Ishikawa (cell line): ENCODE measurements around the gene RPS6KA1.

ENCODE experiments used
- CEBPB ChIP-seq: IDR thresholded peaks from 2 replicates; pipeline ENCODE4 v1.6.1; 2012
- CREB1 ChIP-seq: IDR thresholded peaks from 2 replicates; pipeline ENCODE4 v1.6.1; 2012; ENCODE audit warnings: low read depth
- EGR1 ChIP-seq: IDR thresholded peaks from 2 replicates; pipeline ENCODE4 v1.6.1; 2012
- EP300 ChIP-seq: IDR thresholded peaks from 2 replicates; pipeline ENCODE4 v1.6.1; 2012; ENCODE audit warnings: borderline replicate concordance
- FOXM1 ChIP-seq: IDR thresholded peaks from 2 replicates; pipeline ENCODE4 v1.6.1; 2012; ENCODE audit warnings: low read depth, borderline replicate concordance
- MAX ChIP-seq: IDR thresholded peaks from 2 replicates; pipeline ENCODE4 v1.6.1; 2012
- NFIC ChIP-seq: IDR thresholded peaks from 2 replicates; pipeline ENCODE4 v1.6.1; 2012
- RAD21 ChIP-seq: IDR thresholded peaks from 2 replicates; pipeline ENCODE4 v1.6.1; 2012; ENCODE audit warnings: low read depth
- REST ChIP-seq: IDR thresholded peaks from 2 replicates; pipeline ENCODE4 v1.6.1; 2012; ENCODE audit warnings: low read depth, mild to moderate bottlenecking
- TAF1 ChIP-seq: IDR thresholded peaks from 2 replicates; pipeline ENCODE4 v1.6.1; 2012; ENCODE audit warnings: low read depth, mild to moderate bottlenecking
- TCF12 ChIP-seq: IDR thresholded peaks from 2 replicates; pipeline ENCODE4 v1.6.1; 2012; ENCODE audit warnings: low read depth
- TEAD4 ChIP-seq: IDR thresholded peaks from 2 replicates; pipeline ENCODE4 v1.6.1; 2012
- YY1 ChIP-seq: IDR thresholded peaks from 2 replicates; pipeline ENCODE4 v1.6.1; 2012; ENCODE audit warnings: low read depth
- ZBTB7A ChIP-seq: IDR thresholded peaks from 2 replicates; pipeline ENCODE4 v1.6.1; 2012; ENCODE audit warnings: low read depth
- TF ChIP-seq, protein P1 (sequence below): IDR thresholded peaks from 2 replicates; pipeline ENCODE4 v1.6.1; 2012

Gene RPS6KA1

DNA sequence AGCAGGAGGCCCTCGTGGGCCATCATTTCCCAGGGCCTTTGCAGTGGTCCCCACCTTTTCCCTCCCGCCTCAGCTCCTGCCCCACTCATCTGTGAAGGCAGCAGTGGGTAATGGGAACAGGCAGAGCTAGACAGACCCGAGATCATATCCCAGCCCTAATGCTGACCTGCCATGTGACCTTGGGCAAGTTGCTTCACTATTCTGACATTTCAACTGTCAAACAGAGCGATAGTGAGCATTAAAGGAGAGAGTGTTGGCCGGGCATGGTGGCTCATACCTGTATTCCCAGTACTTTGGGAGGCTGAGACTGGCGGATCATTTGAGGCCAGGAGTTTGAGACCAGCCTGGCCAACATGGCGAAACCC lies 51.7 kb downstream of the RPS6KA1 start:
- TF ChIP-seq EGR1 (no peak), TCF12 (no peak), EP300 (no peak), MAX (no peak), TEAD4 (no peak), RAD21 (no peak), YY1 (no peak), FOXM1 (no peak), CREB1 (no peak), TAF1 (no peak), ZBTB7A (no peak), CEBPB (no peak), NFIC (no peak), REST (no peak)
- TF ChIP-seq, protein P1, sequence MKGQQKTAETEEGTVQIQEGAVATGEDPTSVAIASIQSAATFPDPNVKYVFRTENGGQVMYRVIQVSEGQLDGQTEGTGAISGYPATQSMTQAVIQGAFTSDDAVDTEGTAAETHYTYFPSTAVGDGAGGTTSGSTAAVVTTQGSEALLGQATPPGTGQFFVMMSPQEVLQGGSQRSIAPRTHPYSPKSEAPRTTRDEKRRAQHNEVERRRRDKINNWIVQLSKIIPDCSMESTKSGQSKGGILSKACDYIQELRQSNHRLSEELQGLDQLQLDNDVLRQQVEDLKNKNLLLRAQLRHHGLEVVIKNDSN: no peak

GRCh38 chr1:26582053-26582835 lies 52.7 kb downstream of the RPS6KA1 start:
- TF ChIP-seq REST (no peak), NFIC (no peak), ZBTB7A (no peak), MAX (no peak), CREB1 (no peak)
- TF ChIP-seq, protein P1: no peak

DNA sequence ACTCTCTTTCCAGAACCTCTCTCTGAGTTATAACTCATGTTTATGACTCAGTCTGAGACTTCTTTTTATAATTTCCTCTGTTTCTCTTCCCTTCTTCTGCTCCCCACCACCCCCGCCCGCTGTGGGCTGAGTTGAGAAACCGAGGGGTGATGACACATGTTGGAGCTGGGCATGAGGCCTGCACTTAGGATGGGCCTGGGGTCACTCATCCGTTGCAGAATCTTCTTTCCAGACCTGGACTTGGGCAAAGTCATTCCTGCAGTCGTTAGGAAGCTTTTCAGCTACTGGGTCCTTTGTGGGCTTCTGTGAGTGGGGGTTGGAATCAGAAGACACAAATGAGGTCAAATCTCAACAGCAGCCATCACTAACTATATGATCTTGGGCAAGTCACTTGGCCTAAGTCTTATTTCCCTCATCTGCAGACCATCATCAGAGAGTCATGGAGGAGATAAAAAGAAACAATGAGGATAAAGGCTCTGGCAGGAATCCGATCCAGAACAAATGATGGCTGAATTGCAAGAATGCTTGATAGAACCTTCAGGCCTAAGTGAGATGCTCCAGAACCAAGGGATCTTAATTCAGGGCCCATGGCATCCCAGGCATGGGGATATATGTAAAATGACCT lies 53.4 kb downstream of the RPS6KA1 start:
- TF ChIP-seq TAF1 (no peak), EGR1 (no peak), NFIC (no peak), EP300 (no peak), TEAD4 (no peak), REST (no peak), ZBTB7A (no peak), YY1 (no peak), MAX (no peak)
- TF ChIP-seq, protein P1: no peak
